ENCODE data around the gene ANKRD22.

ANKRD22 gene

GRCh38 chr10:88826388-88826787 is 25.3 kb downstream of the ANKRD22 start:
- ATAC-seq, result no peak
- TF ChIP-seq ZNF565 (CRISPR knock-in tag; conservative IDR thresholded peaks at IDR 0.05; ENCODE audit: low read depth) (no peak), CSDC2 (CRISPR knock-in tag; IDR thresholded peaks at IDR 0.05) (no peak), TCF4 (CRISPR knock-in tag; IDR thresholded peaks at IDR 0.05; ENCODE audit: borderline replicate concordance) (no peak), ZFP3 (CRISPR knock-in tag; IDR thresholded peaks at IDR 0.05) (no peak), POU6F1 (CRISPR knock-in tag; IDR thresholded peaks at IDR 0.05; ENCODE audit: borderline replicate concordance, low read depth) (no peak), ARNTL (CRISPR knock-in tag; IDR thresholded peaks at IDR 0.05; ENCODE audit: borderline replicate concordance, low read depth) (no peak), PATZ1 (CRISPR knock-in tag; IDR thresholded peaks at IDR 0.05; ENCODE audit: borderline replicate concordance) (no peak), ZC3H10 (CRISPR knock-in tag; IDR thresholded peaks at IDR 0.05) (no peak)

GRCh38 chr10:88820748-88821401 is 30.8 kb downstream of the ANKRD22 start:
- ATAC-seq, result peak; percentile 74

GRCh38 chr10:88819290-88819689 is 32.4 kb downstream of the ANKRD22 start:
- TF ChIP-seq CSRNP3 (CRISPR knock-in tag; IDR thresholded peaks at IDR 0.05) (no peak), TOX (CRISPR knock-in tag; IDR thresholded peaks at IDR 0.05; ENCODE audit: borderline replicate concordance) (no peak), CSDC2 (CRISPR knock-in tag; IDR thresholded peaks at IDR 0.05) (no peak), ARNTL (CRISPR knock-in tag; IDR thresholded peaks at IDR 0.05; ENCODE audit: borderline replicate concordance, low read depth) (no peak), BACH2 (CRISPR knock-in tag; IDR thresholded peaks at IDR 0.05; ENCODE audit: borderline replicate concordance) (no peak), ZNF8 (CRISPR knock-in tag; IDR thresholded peaks at IDR 0.05) (no peak), TCF4 (CRISPR knock-in tag; IDR thresholded peaks at IDR 0.05; ENCODE audit: borderline replicate concordance) (no peak), ISL1 (CRISPR knock-in tag; IDR thresholded peaks at IDR 0.05) (no peak), PPARA (CRISPR knock-in tag; IDR thresholded peaks at IDR 0.05; ENCODE audit: borderline replicate concordance) (no peak)
- no peak for ATAC-seq

More at GRCh38 chr10:88820748-88821401, 30.8 kb downstream of the ANKRD22 start:
- peak; percentile 81 for TF ChIP-seq ISL1 (CRISPR knock-in tag; IDR thresholded peaks at IDR 0.05)
- TF ChIP-seq POU6F1 (CRISPR knock-in tag; IDR thresholded peaks at IDR 0.05; ENCODE audit: borderline replicate concordance, low read depth), result no peak

GRCh38 chr10:88813200-88813599 is 38.4 kb downstream of the ANKRD22 start:
- no peak for TF ChIP-seq ZNF565 (CRISPR knock-in tag; conservative IDR thresholded peaks at IDR 0.05; ENCODE audit: low read depth)
- no peak for TF ChIP-seq CSDC2 (CRISPR knock-in tag; IDR thresholded peaks at IDR 0.05)
- no peak for TF ChIP-seq CREB5 (CRISPR knock-in tag; IDR thresholded peaks at IDR 0.05; ENCODE audit: low read depth)
- TF ChIP-seq TOX (CRISPR knock-in tag; IDR thresholded peaks at IDR 0.05; ENCODE audit: borderline replicate concordance), result no peak
- TF ChIP-seq RARB (CRISPR knock-in tag; IDR thresholded peaks at IDR 0.05), result no peak
- no peak for TF ChIP-seq GLIS3 (CRISPR knock-in tag; IDR thresholded peaks at IDR 0.05)
- TF ChIP-seq ARNTL (CRISPR knock-in tag; IDR thresholded peaks at IDR 0.05; ENCODE audit: borderline replicate concordance, low read depth), result no peak
- no peak for TF ChIP-seq TSHZ2 (CRISPR knock-in tag; IDR thresholded peaks at IDR 0.05)
- TF ChIP-seq SNAI2 (CRISPR knock-in tag; IDR thresholded peaks at IDR 0.05), result no peak
- no peak for TF ChIP-seq ESRRG (CRISPR knock-in tag; IDR thresholded peaks at IDR 0.05)
- TF ChIP-seq PATZ1 (CRISPR knock-in tag; IDR thresholded peaks at IDR 0.05; ENCODE audit: borderline replicate concordance), result no peak
- TF ChIP-seq ZNF70 (CRISPR knock-in tag; IDR thresholded peaks at IDR 0.05), result no peak
- no peak for TF ChIP-seq ZC3H10 (CRISPR knock-in tag; IDR thresholded peaks at IDR 0.05)
- TF ChIP-seq ISL1 (CRISPR knock-in tag; IDR thresholded peaks at IDR 0.05), result no peak

More at GRCh38 chr10:88813200-88813599, 38.4 kb downstream of the ANKRD22 start:
- no peak for ATAC-seq

All from SK-N-SH treated with all-trans-retinoic acid at 6 μM for 48 hours (cell line).